Inflammatory macrophage (primary cell): Measurements from ENCODE around the gene SDK1.

ENCODE experiments used
- DNase-seq, 2 donors: peaks; one replicate each; pipeline ENCODE4 v3.0.0-alpha.2; 2020 to 2022

Gene SDK1

GRCh38 chr7:3333861-3334260 lies 32.8 kb downstream of the SDK1 start:
- DNase-seq, result no peak

GRCh38 chr7:3336042-3336665 lies 35.1 kb downstream of the SDK1 start:
- no peak for DNase-seq

- no peak for DNase-seq
Observed at GRCh38 chr7:3338161-3338560, 37.1 kb downstream of the SDK1 start.

- DNase-seq, result no peak
Observed at GRCh38 chr7:3345699-3346481, 44.8 kb downstream of the SDK1 start.

- no peak for DNase-seq
Observed at GRCh38 chr7:3349126-3349525, 48.1 kb downstream of the SDK1 start.

- DNase-seq, result no peak
Observed at GRCh38 chr7:3356173-3356572, 55.1 kb downstream of the SDK1 start.

- DNase-seq, result no peak
Observed at GRCh38 chr7:3358991-3359390, 57.9 kb downstream of the SDK1 start.

GRCh38 chr7:3367261-3367660 lies 66.2 kb downstream of the SDK1 start:
- DNase-seq, result no peak

GRCh38 chr7:3370068-3370830 lies 69.2 kb downstream of the SDK1 start:
- DNase-seq, result no peak

GRCh38 chr7:3370921-3371320 lies 69.9 kb downstream of the SDK1 start:
- DNase-seq, result no peak

- no peak for DNase-seq
Observed at GRCh38 chr7:3371601-3372000, 70.5 kb downstream of the SDK1 start.

- DNase-seq, result no peak
Observed at GRCh38 chr7:3374239-3374638, 73.2 kb downstream of the SDK1 start.

GRCh38 chr7:3378390-3379150 lies 77.5 kb downstream of the SDK1 start:
- no peak for DNase-seq

GRCh38 chr7:3380034-3380433 lies 79.0 kb downstream of the SDK1 start:
- no peak for DNase-seq

GRCh38 chr7:3380886-3381685 lies 80.0 kb downstream of the SDK1 start:
- no peak for DNase-seq

- no peak for DNase-seq
Observed at GRCh38 chr7:3386423-3387190, 85.6 kb downstream of the SDK1 start.

- no peak for DNase-seq
Observed at GRCh38 chr7:3393862-3394261, 92.8 kb downstream of the SDK1 start.

GRCh38 chr7:3397324-3397723 lies 96.3 kb downstream of the SDK1 start:
- DNase-seq, result no peak

GRCh38 chr7:3399858-3400257 lies 98.8 kb downstream of the SDK1 start:
- peak; percentile 22 to 52 for DNase-seq

- DNase-seq, result no peak
Observed at GRCh38 chr7:3404501-3404900, 103.4 kb downstream of the SDK1 start.
